GM21447 (cell line): ENCODE measurements around the gene ADARB2.
A peak's percentile ranks its signal among the peaks of the same experiment; 100 is the strongest.

Experiments used
- ATAC-seq: cut with Tn5 transposase; IDR thresholded peaks from one replicate; pipeline ENCODE4 v1.9.1; 2021; ENCODE audit not compliant: unreplicated experiment

The ADARB2 gene

GRCh38 chr10:1664333-1664964, 72.9 kb downstream of the ADARB2 start:
- no peak for ATAC-seq

- no peak for ATAC-seq
These were observed 74.1 kb downstream of the ADARB2 start for GRCh38 chr10:1663226-1663625.

- ATAC-seq: no peak
These were observed 74.8 kb downstream of the ADARB2 start for GRCh38 chr10:1662438-1663025.

GRCh38 chr10:1661859-1662437, 75.4 kb downstream of the ADARB2 start:
- ATAC-seq: peak; percentile 91

GRCh38 chr10:1661416-1661815, 75.9 kb downstream of the ADARB2 start:
- peak; percentile 7 for ATAC-seq

- ATAC-seq: no peak
These were observed 76.5 kb downstream of the ADARB2 start for GRCh38 chr10:1660815-1661214.

GRCh38 chr10:1660386-1660785, 76.9 kb downstream of the ADARB2 start:
- ATAC-seq: no peak

- no peak for ATAC-seq
These were observed 78.0 kb downstream of the ADARB2 start for GRCh38 chr10:1659221-1659791.

- ATAC-seq: no peak
These were observed 78.7 kb downstream of the ADARB2 start for GRCh38 chr10:1658658-1659057.

GRCh38 chr10:1657479-1657878, 79.8 kb downstream of the ADARB2 start:
- ATAC-seq: no peak

- no peak for ATAC-seq
These were observed 82.0 kb downstream of the ADARB2 start for GRCh38 chr10:1655367-1655766.

GRCh38 chr10:1654811-1655356, 82.4 kb downstream of the ADARB2 start:
- ATAC-seq: no peak

- no peak for ATAC-seq
These were observed 83.1 kb downstream of the ADARB2 start for GRCh38 chr10:1654247-1654646.

- ATAC-seq: no peak
These were observed 84.0 kb downstream of the ADARB2 start for GRCh38 chr10:1653321-1653720.

- no peak for ATAC-seq
These were observed 85.2 kb downstream of the ADARB2 start for GRCh38 chr10:1652151-1652550.

GRCh38 chr10:1651270-1651966, 85.9 kb downstream of the ADARB2 start:
- no peak for ATAC-seq

- ATAC-seq: no peak
These were observed 86.6 kb downstream of the ADARB2 start for GRCh38 chr10:1650542-1651269.

GRCh38 chr10:1648648-1649047, 88.7 kb downstream of the ADARB2 start:
- no peak for ATAC-seq

- no peak for ATAC-seq
These were observed 91.0 kb downstream of the ADARB2 start for GRCh38 chr10:1646332-1646731.

GRCh38 chr10:1645896-1646295, 91.4 kb downstream of the ADARB2 start:
- no peak for ATAC-seq
